Keratinocyte (primary cell): ENCODE measurements around the gene RBPJL. TPM values are rescaled to one million over a fixed set of nuclear protein-coding genes. Genes with fewer than 3 reads are reported as not detected.
A peak's percentile ranks its signal among the peaks of the same experiment; 100 is the strongest.

Source experiments
- DNase-seq: peaks from one replicate; pipeline ENCODE4 v3.0.0-alpha.2; 2011; ENCODE audit warnings: low read depth, missing footprints, low spot score
- FAIRE-seq: peaks from 2 replicates; lab custom pipeline; 2011; peaks lifted over from hg19 to GRCh38; lab: Jason Lieb, UNC
- H2AFZ ChIP-seq: 2 replicates; pipeline ENCODE4 v1.6.0; 2012; ENCODE audit warnings: low read length, control low read depth, inconsistent platforms; ENCODE audit not compliant: control insufficient read depth
- H3K27ac ChIP-seq: 2 replicates; pipeline ENCODE4 v1.5.1; 2011; ENCODE audit warnings: low read length; ENCODE audit not compliant: control insufficient read depth, insufficient read depth
- H3K27me3 ChIP-seq: 3 replicates; pipeline ENCODE4 v1.6.0; 2011; ENCODE audit warnings: low read length; ENCODE audit not compliant: control insufficient read depth, insufficient read depth; ENCODE audit errors: extremely low read depth
- H3K36me3 ChIP-seq, 2 experiments: 2 replicates in 1 of 2; 3 replicates in 1 of 2; pipeline ENCODE4 v1.5.1; 2011; ENCODE audit warnings: low read length in 2 of 2, mild to moderate bottlenecking in 1 of 2; ENCODE audit not compliant: control insufficient read depth in 2 of 2, insufficient read depth in 2 of 2; ENCODE audit errors: extremely low read depth in 1 of 2
- H3K4me1 ChIP-seq: 3 replicates; pipeline ENCODE4 v1.5.1; 2011; ENCODE audit warnings: low read length; ENCODE audit not compliant: control insufficient read depth, insufficient read depth; ENCODE audit errors: extremely low read depth
- H3K4me2 ChIP-seq: 3 replicates; pipeline ENCODE4 v1.6.0; 2011; ENCODE audit warnings: low read depth, low read length; ENCODE audit not compliant: control insufficient read depth, insufficient read depth; ENCODE audit errors: extremely low read depth
- H3K4me3 ChIP-seq, 3 experiments: fragments of 200-600 bp in 1 of 3; sonication (generic) in 1 of 3; 2 replicates in 2 of 3; 3 replicates in 1 of 3; pipeline ENCODE4 v1.5.1; 2011 to 2016; ENCODE audit warnings: low read length in 3 of 3, mild to moderate bottlenecking in 3 of 3, control low read depth in 2 of 3, inconsistent platforms in 1 of 3, low read depth in 1 of 3, mixed read lengths in 1 of 3, mixed run types in 1 of 3, moderate library complexity in 1 of 3; ENCODE audit not compliant: control insufficient read depth in 2 of 3, insufficient read depth in 2 of 3; ENCODE audit errors: extremely low read depth in 1 of 3
- H3K79me2 ChIP-seq: 2 replicates; pipeline ENCODE4 v1.6.0; 2012; ENCODE audit warnings: low read length; ENCODE audit not compliant: control insufficient read depth, insufficient read depth
- H3K9ac ChIP-seq: 3 replicates; pipeline ENCODE4 v1.6.0; 2011; ENCODE audit warnings: low read length; ENCODE audit not compliant: control insufficient read depth, insufficient read depth; ENCODE audit errors: extremely low read depth
- H3K9me1 ChIP-seq: 3 replicates; pipeline ENCODE4 v1.6.0; 2011; ENCODE audit warnings: low read length; ENCODE audit not compliant: control insufficient read depth, insufficient read depth; ENCODE audit errors: extremely low read depth
- H3K9me3 ChIP-seq: 2 replicates; pipeline ENCODE4 v1.5.1; 2012; ENCODE audit warnings: low read depth, low read length; ENCODE audit not compliant: control insufficient read depth
- H4K20me1 ChIP-seq: 3 replicates; pipeline ENCODE4 v1.6.0; 2011; ENCODE audit warnings: low read length; ENCODE audit not compliant: control insufficient read depth, insufficient read depth; ENCODE audit errors: extremely low read depth
- EZH2 ChIP-seq: IDR thresholded peaks from one replicate; pipeline ENCODE4 v1.6.1; 2012; ENCODE audit warnings: inconsistent platforms, mild to moderate bottlenecking, low read length, moderate library complexity
- dilution Hi-C: fragments of 300-500 bp; cut with MboI; formaldehyde crosslinking; loops from one replicate; pipeline ENCODE4 v1.7.0; 2020; ENCODE audit warnings: low sequenced_read_pairs; ENCODE audit not compliant: extremely low pct_ligation_motif_present
- polyA plus RNA-seq, 5 experiments: library from polyadenylated mRNA; depleted of rRNA in 3 of 5; stranded (reverse) in 3 of 5; stranded (forward) in 1 of 5; unstranded in 1 of 5; fragments of >200 nt; gene quantifications; 1 replicate in 1 of 5; 2 replicates in 3 of 5; 3 replicates in 1 of 5; pipeline versions ENCODE4 v1.2.1 to v1.2.3, GENCODE V29; 2011 to 2012; ENCODE audit warnings: missing spikeins in 2 of 5, low read depth in 1 of 5, low replicate concordance in 1 of 5
- TF ChIP-seq, protein P1 (sequence below), 3 experiments: IDR thresholded peaks in 1 of 3; conservative IDR thresholded peaks in 1 of 3; optimal IDR thresholded peaks in 1 of 3; 2 replicates in 2 of 3; 3 replicates in 1 of 3; pipeline versions ENCODE3 to v1.5.1; 2011; ENCODE audit warnings: low read length in 3 of 3, mild to moderate bottlenecking in 3 of 3, moderate library complexity in 2 of 3, control low read depth in 1 of 3, inconsistent platforms in 1 of 3; ENCODE audit not compliant: insufficient read depth in 2 of 3; ENCODE audit errors: extremely low read depth in 1 of 3

Gene RBPJL
- polyA plus RNA-seq, 1 donor (not counting 4 experiments of a cell fraction or from before 2014, with no cell fraction given), result not detected

DNA sequence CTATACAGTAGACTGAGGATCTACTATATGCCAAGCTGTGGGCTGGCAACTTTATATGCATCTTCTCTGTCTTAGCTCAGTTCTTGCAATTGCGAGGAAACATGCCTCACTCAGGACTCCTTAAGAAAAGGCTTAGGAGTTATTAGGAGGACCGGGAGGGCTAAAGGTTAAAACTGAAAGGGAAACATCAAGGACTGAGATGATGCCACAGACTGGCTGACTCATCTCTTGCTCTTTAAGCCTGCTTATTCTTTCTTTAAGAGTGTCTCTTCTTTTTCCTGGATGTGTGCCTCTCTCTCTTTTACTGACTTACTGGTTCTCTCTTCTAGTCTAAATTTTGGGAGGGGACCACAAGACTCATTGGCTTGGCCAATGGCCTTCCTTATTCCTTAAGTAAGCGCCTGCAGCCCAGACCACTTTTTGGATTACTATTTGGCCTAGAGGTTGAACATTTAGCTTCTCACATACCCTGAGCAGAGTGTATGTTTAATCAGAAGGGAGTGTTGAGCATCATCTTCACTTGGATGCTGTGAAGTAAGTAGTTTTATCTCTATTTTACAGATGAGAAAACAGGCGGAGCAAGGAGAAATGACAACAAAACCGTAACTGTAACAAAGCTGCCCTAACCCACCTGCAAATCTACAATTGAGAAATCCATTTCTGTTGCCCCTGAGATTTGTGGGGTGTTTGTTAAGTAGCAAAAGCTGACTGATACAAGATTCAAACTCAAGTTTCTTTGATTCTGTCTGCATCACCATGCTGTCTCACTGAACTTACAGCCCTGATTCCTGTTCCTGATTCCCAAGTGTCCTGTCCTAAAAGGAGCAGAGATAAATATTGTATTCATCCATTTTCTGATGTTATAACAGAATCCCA is 48.8 kb downstream of the RBPJL start:
- no peak overlapping the region for H3K4me3 ChIP-seq
- no peaks in the 10 kb centered on the region for H4K20me1 ChIP-seq
- no peaks in the 10 kb centered on the region for H3K27me3 ChIP-seq
- H3K4me2 ChIP-seq, result peak overlapping the region; percentile 72
- FAIRE-seq, result peak; percentile 44
- dilution Hi-C loops, result no loop called here
- H3K4me1 ChIP-seq, result peaks cover 47% of the 10 kb centered on the region
- no peak for DNase-seq
- H3K9ac ChIP-seq, result no peak overlapping the region
- H3K79me2 ChIP-seq, result no peaks in the 10 kb centered on the region
- H3K36me3 ChIP-seq, result no peaks in the 10 kb centered on the region
- H2AFZ ChIP-seq, result no peak overlapping the region
- no peak for TF ChIP-seq EZH2
- TF ChIP-seq, protein P1, sequence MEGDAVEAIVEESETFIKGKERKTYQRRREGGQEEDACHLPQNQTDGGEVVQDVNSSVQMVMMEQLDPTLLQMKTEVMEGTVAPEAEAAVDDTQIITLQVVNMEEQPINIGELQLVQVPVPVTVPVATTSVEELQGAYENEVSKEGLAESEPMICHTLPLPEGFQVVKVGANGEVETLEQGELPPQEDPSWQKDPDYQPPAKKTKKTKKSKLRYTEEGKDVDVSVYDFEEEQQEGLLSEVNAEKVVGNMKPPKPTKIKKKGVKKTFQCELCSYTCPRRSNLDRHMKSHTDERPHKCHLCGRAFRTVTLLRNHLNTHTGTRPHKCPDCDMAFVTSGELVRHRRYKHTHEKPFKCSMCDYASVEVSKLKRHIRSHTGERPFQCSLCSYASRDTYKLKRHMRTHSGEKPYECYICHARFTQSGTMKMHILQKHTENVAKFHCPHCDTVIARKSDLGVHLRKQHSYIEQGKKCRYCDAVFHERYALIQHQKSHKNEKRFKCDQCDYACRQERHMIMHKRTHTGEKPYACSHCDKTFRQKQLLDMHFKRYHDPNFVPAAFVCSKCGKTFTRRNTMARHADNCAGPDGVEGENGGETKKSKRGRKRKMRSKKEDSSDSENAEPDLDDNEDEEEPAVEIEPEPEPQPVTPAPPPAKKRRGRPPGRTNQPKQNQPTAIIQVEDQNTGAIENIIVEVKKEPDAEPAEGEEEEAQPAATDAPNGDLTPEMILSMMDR (optimal IDR thresholded peaks at IDR 0.05 in 1 of 3, IDR thresholded peaks at IDR 0.05 in 1 of 3, conservative IDR thresholded peaks at IDR 0.05 in 1 of 3; ENCODE audit: extremely low read depth in 1 of 3, insufficient read depth in 2 of 3, low read length in 3 of 3), result no peak
- H3K9me3 ChIP-seq, result no peaks in the 10 kb centered on the region
- H3K27ac ChIP-seq, result no peak overlapping the region
- H3K9me1 ChIP-seq, result no peaks in the 10 kb centered on the region

DNA sequence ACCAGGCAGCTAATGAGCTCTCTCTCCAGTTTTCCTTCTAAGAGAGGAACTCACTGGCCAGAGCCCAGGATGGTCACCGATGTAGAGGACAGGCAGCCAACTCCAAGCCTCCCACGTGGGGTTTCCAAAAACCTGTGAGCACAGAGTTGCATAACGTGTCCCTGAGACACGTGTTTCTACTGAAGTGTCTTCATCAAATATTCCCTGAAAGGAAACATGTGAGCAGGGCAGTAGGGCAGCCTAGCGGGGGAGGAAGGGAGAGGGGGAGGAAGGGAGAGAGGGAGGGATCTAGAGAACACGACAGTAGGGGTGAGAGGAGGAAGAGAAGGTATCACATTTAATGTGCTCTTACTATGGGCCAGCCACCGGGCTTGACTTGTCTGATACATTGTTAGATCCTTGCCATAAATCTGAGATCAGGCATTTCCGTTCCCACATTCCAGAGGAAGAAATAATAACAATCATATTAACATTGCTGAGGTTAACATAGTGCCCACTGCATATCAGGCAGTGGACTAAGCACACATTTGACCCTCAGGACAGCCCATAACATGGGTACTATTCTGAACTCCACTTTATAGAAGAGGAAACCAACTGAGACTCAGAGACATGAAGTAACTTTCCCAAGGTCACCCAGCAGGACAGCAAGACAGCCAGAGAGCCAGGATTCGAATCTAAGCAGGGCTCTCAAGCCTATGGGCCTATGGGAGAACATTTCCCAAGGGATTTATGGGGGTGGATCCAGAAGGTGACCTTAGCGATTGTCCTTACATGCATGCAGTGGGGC is 51.8 kb downstream of the RBPJL start:
- peaks cover 50% of the 10 kb centered on the region for H3K4me1 ChIP-seq
- peak overlapping the region; percentile 0 for H3K4me2 ChIP-seq
- H3K27me3 ChIP-seq, result no peaks in the 10 kb centered on the region
- H3K9ac ChIP-seq, result peak overlapping the region; percentile 20
- dilution Hi-C loops, result no loop called here
- no peaks in the 10 kb centered on the region for H4K20me1 ChIP-seq
- no peaks in the 10 kb centered on the region for H3K9me1 ChIP-seq
- peaks cover 2% of the 10 kb centered on the region for H3K79me2 ChIP-seq
- H3K9me3 ChIP-seq, result no peaks in the 10 kb centered on the region
- no peak overlapping the region for H2AFZ ChIP-seq
- no peaks in the 10 kb centered on the region for H3K36me3 ChIP-seq
- TF ChIP-seq, protein P1 (optimal IDR thresholded peaks at IDR 0.05 in 1 of 3, IDR thresholded peaks at IDR 0.05 in 1 of 3, conservative IDR thresholded peaks at IDR 0.05 in 1 of 3; ENCODE audit: extremely low read depth in 1 of 3, insufficient read depth in 2 of 3, low read length in 3 of 3), result no peak
- TF ChIP-seq EZH2, result no peak
- DNase-seq (peak; percentile 17), FAIRE-seq (peak; percentile 9)
- H3K4me3 ChIP-seq, result no peak overlapping the region
- H3K27ac ChIP-seq, result peak overlapping the region; percentile 73
